ENCODE measurements around the gene DDOST.

The DDOST gene

DNA sequence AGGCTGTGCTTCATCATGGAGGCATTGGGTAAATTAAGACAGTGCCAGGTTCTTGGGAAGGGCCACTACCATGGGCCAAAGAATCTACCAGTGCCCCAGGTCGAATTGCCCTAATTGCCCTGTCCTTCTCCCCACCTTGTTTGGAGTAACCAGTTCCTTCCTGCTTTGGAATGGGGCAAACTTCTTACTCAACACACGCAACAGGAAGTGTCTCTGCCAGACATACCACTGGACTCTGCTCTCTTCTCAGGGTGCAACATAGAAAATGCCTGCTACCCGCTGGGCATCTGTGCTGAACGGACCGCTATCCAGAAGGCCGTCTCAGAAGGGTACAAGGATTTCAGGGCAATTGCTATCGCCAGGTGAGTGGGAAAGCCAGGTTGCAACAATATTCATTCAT, 56.5 kb downstream of the DDOST start:
- H3K4me3 ChIP-seq (ENCODE audit: control insufficient read depth, low read depth, low read length): no peak overlapping the region
- TF ChIP-seq, protein P1, sequence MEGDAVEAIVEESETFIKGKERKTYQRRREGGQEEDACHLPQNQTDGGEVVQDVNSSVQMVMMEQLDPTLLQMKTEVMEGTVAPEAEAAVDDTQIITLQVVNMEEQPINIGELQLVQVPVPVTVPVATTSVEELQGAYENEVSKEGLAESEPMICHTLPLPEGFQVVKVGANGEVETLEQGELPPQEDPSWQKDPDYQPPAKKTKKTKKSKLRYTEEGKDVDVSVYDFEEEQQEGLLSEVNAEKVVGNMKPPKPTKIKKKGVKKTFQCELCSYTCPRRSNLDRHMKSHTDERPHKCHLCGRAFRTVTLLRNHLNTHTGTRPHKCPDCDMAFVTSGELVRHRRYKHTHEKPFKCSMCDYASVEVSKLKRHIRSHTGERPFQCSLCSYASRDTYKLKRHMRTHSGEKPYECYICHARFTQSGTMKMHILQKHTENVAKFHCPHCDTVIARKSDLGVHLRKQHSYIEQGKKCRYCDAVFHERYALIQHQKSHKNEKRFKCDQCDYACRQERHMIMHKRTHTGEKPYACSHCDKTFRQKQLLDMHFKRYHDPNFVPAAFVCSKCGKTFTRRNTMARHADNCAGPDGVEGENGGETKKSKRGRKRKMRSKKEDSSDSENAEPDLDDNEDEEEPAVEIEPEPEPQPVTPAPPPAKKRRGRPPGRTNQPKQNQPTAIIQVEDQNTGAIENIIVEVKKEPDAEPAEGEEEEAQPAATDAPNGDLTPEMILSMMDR (conservative IDR thresholded peaks at IDR 0.05; ENCODE audit: control insufficient read depth, insufficient read depth, low read depth, low read length): no peak
- DNase-seq (ENCODE audit: low read depth): no peak

DNA sequence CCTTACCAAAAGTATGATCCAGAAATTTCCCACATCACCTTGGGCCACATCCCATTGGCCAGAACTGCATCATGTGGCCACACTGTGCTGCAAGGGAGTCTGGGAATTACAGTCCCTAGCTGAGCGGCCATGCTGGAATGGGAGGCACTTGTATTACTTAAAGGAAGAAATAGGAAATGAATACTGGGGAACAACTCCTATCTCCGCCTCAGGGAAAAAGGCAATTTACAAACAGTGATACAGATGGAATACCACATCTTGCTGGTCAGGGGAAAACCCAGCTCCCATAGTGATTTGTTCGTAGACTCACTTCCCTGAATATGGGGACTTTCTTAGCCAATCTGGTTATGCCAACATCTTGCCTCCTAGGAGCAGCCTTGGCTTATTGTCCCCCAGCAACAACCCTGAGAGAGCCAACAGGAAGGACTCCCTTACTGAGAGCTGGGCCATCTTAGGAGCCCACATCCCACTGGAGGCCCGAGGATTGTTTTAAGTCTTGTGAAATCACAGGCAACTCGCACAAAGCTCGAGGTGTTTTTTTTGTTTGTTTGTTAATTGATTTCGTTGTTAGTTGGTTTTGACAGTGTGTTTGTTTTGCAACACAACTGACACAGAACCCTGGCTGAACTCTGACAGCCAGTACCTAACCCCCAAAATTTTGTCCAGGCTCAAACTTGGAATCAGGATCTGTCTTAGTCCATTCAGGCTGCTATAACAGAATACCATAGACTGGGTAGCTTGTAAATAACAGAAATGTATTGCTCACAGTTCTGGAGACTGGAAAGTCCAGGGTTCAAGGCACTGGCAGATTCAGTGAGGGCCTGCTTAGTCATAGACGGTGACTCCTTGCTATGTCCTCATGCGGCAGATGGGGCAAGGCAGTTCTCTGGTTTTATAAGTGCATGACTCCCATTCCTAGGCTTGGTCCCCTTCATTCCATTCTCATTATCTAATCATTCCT, 57.4 kb downstream of the DDOST start:
- no peak overlapping the region for H3K4me3 ChIP-seq (ENCODE audit: control insufficient read depth, low read depth, low read length)
- TF ChIP-seq, protein P1 (conservative IDR thresholded peaks at IDR 0.05; ENCODE audit: control insufficient read depth, insufficient read depth, low read depth, low read length): no peak
- DNase-seq (ENCODE audit: low read depth): peak; percentile 96

DNA sequence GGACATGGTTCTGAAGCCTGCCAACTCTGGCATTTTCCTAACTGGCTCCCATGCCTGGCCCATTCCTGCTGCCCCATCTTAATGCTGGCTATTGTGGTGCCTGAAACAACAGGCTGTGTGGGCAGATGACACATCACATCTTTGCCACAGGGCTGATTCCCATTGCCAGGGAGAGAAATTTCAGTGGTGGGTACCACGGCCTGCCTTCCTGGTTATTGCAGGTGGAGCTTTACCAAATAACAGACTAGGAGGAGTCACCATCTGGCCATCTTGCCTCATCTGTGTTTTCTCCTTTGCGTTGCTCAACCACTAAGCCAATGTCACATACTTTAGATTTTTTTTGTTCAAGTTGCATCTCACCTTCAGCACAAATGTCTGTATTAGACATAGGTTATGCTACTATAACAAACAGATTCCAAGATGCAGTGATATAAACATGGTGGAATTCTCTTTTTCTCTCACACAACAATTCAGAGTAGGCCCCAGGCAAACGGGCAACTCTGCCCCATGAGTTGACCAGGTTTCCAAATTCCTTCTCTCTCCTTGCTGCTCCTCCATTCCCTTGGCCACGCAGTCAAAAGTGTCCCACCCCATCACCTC, 58.2 kb downstream of the DDOST start:
- no peak for DNase-seq (ENCODE audit: low read depth)
- TF ChIP-seq, protein P1 (conservative IDR thresholded peaks at IDR 0.05; ENCODE audit: control insufficient read depth, insufficient read depth, low read depth, low read length): no peak
- no peak overlapping the region for H3K4me3 ChIP-seq (ENCODE audit: control insufficient read depth, low read depth, low read length)

All from fibroblast of mammary gland (primary cell).